Ishikawa (cell line): ENCODE data around the gene SELENOM.

Experiments
- CEBPB ChIP-seq: IDR thresholded peaks from 2 replicates; pipeline ENCODE4 v1.6.1; 2012
- CREB1 ChIP-seq: IDR thresholded peaks from 2 replicates; pipeline ENCODE4 v1.6.1; 2012; ENCODE audit warnings: low read depth
- EP300 ChIP-seq: IDR thresholded peaks from 2 replicates; pipeline ENCODE4 v1.6.1; 2012; ENCODE audit warnings: borderline replicate concordance
- MAX ChIP-seq: IDR thresholded peaks from 2 replicates; pipeline ENCODE4 v1.6.1; 2012
- NFIC ChIP-seq: IDR thresholded peaks from 2 replicates; pipeline ENCODE4 v1.6.1; 2012
- RAD21 ChIP-seq: IDR thresholded peaks from 2 replicates; pipeline ENCODE4 v1.6.1; 2012; ENCODE audit warnings: low read depth
- REST ChIP-seq: IDR thresholded peaks from 2 replicates; pipeline ENCODE4 v1.6.1; 2012; ENCODE audit warnings: low read depth, mild to moderate bottlenecking
- TAF1 ChIP-seq: IDR thresholded peaks from 2 replicates; pipeline ENCODE4 v1.6.1; 2012; ENCODE audit warnings: low read depth, mild to moderate bottlenecking
- TCF12 ChIP-seq: IDR thresholded peaks from 2 replicates; pipeline ENCODE4 v1.6.1; 2012; ENCODE audit warnings: low read depth
- YY1 ChIP-seq: IDR thresholded peaks from 2 replicates; pipeline ENCODE4 v1.6.1; 2012; ENCODE audit warnings: low read depth

GRCh38 chr22:31153357-31153756 lies 46.0 kb upstream of the SELENOM start:
- no peak for TF ChIP-seq MAX
- TF ChIP-seq CEBPB, result no peak
- TF ChIP-seq TCF12, result no peak
- TF ChIP-seq REST, result no peak
- no peak for TF ChIP-seq CREB1
- no peak for TF ChIP-seq RAD21
- TF ChIP-seq EP300, result no peak
- no peak for TF ChIP-seq TAF1
- no peak for TF ChIP-seq YY1
- no peak for TF ChIP-seq NFIC
